Astrocyte of the cerebellum (primary cell): ENCODE data around the gene SLC12A7.

Source experiments
- DNase-seq: peaks from one replicate; pipeline ENCODE4 v3.0.0-alpha.2; 2011; ENCODE audit warnings: low read depth
- H3K4me3 ChIP-seq: 2 replicates; pipeline ENCODE4 v1.5.1; 2011; ENCODE audit warnings: mild to moderate bottlenecking, low read depth, low read length, moderate library complexity
- CTCF ChIP-seq: IDR thresholded peaks from 2 replicates; pipeline ENCODE4 v1.5.1; 2012; ENCODE audit warnings: low read length, low read depth, moderate library complexity, mild to moderate bottlenecking; ENCODE audit errors: missing control alignments
- in situ Hi-C: cut with HindIII; loops from 2 replicates; pipeline ENCODE4 v1.10.0; 2017; ENCODE audit warnings: low sequenced_read_pairs

SLC12A7 gene

GRCh38 chr5:1141834-1142233 is 30.0 kb upstream of the SLC12A7 start:
- no peak overlapping the region for H3K4me3 ChIP-seq
- DNase-seq = no peak
- no peak for TF ChIP-seq CTCF
- in situ Hi-C loops = no loop called here

- DNase-seq = no peak
- no peak for TF ChIP-seq CTCF
- no peak overlapping the region for H3K4me3 ChIP-seq
- in situ Hi-C loops = no loop called here
These were observed 28.9 kb upstream of the SLC12A7 start for GRCh38 chr5:1140818-1141189.

DNA sequence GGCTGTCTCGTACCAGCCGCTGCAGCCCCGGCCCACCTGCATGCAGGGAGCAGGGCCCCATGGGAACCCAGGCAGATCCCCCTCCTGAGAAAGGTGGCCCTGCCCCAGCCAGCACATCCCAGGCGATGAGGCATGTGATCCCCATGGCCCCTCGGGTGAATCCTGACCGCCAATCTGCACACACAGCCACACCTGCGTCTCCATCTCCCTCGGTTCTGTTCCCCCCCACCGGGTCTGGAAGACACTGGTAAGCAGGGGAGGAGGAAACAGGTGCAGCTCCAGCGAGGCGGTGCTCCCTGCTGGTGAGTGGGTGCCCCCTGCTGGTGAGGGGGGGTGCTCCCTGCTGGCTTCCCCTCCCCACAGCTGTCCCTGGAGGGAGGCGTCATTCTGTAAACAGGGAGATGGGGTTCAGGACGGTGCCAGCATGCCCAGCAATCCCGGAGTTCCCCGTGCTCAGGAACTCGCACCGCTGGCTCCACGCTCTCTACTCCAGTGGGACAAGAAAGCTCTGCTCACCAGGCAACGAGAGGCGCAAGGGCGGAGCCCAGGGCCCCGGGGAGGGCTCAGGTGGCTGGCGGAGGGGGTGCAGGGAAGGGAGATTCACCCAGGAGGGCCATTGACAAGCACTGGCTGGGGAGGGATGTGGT is 28.4 kb upstream of the SLC12A7 start:
- no peak overlapping the region for H3K4me3 ChIP-seq
- DNase-seq = no peak
- in situ Hi-C loops = no loop called here

GRCh38 chr5:1139331-1140170 is 27.7 kb upstream of the SLC12A7 start:
- no peak overlapping the region for H3K4me3 ChIP-seq
- no peak for TF ChIP-seq CTCF
- in situ Hi-C loops = no loop called here
- no peak for DNase-seq

More for the DNA sequence above, 28.4 kb upstream of the SLC12A7 start:
- peak; percentile 52 for TF ChIP-seq CTCF

DNA sequence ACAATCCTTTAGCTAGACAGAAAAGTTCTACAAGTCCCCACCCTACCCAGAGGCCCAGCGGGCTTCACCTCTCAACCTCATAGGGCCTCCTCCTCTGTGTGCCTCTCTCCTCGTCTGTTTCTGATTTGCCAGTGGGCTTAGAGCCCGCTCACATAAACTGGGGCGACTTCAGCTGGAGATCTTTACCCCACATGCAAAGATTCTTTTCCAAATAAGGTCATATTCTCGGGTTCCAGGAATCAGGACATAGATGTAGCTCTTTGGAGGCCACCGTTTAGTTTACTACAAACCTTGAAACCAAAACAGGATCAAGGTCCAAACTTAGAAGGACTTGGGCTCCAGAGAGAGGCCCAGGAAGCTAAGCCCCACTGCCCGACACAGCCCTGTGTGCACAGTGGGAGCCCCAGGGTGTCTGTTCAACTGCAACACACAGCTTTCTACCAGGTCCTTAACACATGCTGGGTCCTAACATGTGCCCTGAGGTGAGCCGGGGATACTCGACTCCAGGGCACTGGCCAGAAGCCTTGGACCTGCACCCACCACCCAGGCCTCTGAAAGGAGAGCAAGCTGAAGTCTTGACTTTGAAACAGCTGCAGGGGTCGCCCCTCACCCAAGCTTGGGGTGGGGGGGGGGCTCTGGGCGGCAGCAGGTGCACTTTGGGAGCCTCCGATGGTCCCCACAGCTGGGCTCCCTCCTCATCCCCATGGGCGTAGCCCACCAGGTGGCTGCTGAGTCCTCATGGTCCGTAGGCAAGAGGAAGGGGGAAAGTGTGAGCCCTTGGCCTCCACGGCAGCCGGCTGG is 26.8 kb upstream of the SLC12A7 start:
- no peak for DNase-seq
- no peak overlapping the region for H3K4me3 ChIP-seq
- in situ Hi-C loops = no loop called here
- no peak for TF ChIP-seq CTCF

DNA sequence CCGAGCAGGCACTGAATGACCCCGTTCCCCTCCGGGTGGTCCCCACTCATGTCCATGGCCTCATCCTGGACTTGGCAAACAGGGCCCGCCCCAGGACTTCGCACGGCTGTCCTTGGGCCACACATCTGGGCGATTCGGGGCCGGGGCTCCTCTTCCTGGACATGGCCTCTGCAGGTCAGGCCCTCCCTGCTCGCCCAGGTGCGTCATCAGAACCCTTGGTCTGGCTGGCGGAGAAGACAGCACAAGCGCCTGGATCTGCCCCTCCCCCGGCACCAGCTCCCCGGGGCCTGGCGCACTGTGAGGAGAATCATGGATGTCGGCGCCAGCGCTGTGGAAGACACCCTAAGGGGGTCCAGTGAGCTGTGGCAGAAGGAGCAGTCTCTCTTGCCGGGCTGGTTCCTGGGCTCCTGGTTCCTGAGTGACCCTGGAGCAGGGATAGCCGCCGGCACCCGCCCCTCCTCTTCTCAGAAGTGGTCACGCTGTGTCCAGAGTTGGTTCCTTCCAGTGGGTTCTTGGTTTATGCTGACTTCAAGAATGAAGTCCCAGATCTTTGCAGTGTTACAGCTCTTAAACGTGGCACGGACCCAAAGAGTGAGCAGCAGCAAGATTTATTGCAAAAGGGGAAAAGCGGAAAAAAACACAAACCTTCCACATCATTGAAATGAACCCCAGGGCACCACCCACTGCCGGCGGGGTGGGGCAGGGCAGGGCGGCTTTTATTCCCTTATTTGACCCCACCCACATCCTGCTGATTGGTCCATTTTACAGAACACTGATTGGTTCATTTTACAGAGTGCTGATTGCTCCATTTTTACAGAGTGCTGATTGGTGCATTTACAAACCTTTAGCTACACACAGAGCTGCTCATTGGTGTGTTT is 25.9 kb upstream of the SLC12A7 start:
- no peak for DNase-seq
- no peak overlapping the region for H3K4me3 ChIP-seq
- in situ Hi-C loops = no loop called here
- TF ChIP-seq CTCF = no peak
